Ascending aorta (tissue), 2 donors: ENCODE measurements around the gene SDK1. TPM values are rescaled to one million over a fixed set of nuclear protein-coding genes. Genes with fewer than 3 reads are reported as not detected.

ENCODE experiments used
- DNase-seq, 2 donors: peaks; one replicate each; pipeline ENCODE4 v3.0.0-alpha.2; 2019; ENCODE audit warnings: low spot score in 2 of 2
- H3K27ac ChIP-seq, 2 donors: fragments of 200-600 bp; sonication (generic); one replicate each; pipeline ENCODE4 v1.5.1; 2016 to 2017; ENCODE audit warnings: mild to moderate bottlenecking in 1 of 2
- H3K27me3 ChIP-seq: fragments of 200-600 bp; sonication (generic); one replicate; pipeline ENCODE4 v1.5.1; 2017
- H3K36me3 ChIP-seq, 2 donors: fragments of 200-600 bp; sonication (generic); one replicate each; pipeline ENCODE4 v1.5.1; 2016
- H3K4me1 ChIP-seq, 2 donors: fragments of 200-600 bp; sonication (generic); one replicate each; pipeline ENCODE4 v1.5.1; 2016 to 2017; ENCODE audit warnings: mild to moderate bottlenecking in 1 of 2
- H3K4me3 ChIP-seq, 2 donors: fragments of 200-600 bp; sonication (generic); one replicate each; pipeline ENCODE4 v1.5.1; 2016 to 2017; ENCODE audit warnings: mild to moderate bottlenecking in 1 of 2
- H3K9me3 ChIP-seq, 2 donors: fragments of 200-600 bp; sonication (generic); one replicate each; pipeline ENCODE4 v1.5.1; 2016
- CTCF ChIP-seq, 3 experiments: fragments of 200-600 bp in 2 of 3; fragments of 450-650 bp in 1 of 3; sonication (generic) in 2 of 3; IDR thresholded peaks; one replicate each; pipeline ENCODE4 v1.5.1; 2016 to 2019; ENCODE audit warnings: antibody characterized with exemption in 3 of 3, mild to moderate bottlenecking in 1 of 3, moderate library complexity in 1 of 3
- intact Hi-C: fragments of 100-400 bp; cut with DNase I; formaldehyde crosslinking; loops from one replicate; pipeline ENCODE4 v1.15.1; 2023
- total RNA-seq: library from RNA; depleted of rRNA; stranded (reverse); fragments of >200 nt; gene quantifications from one replicate; pipeline ENCODE4 v1.1.0, GENCODE V29; 2016

The SDK1 gene
- total RNA-seq, 1 donor from 2014 or later: 13.3 TPM

GRCh38 chr7:4123823-4124222 lies 822.8 kb downstream of the SDK1 start:
- TF ChIP-seq CTCF (IDR thresholded peaks at IDR 0.05): no peak
- Histone ChIP-seq H3K4me3 (no peak overlapping the region), H3K9me3 (peaks cover 0 to 17% of the 10 kb centered on the region in 2 donors), H3K27ac (no peak overlapping the region), H3K27me3 (no peaks in the 10 kb centered on the region), H3K4me1 (no peaks in the 10 kb centered on the region), H3K36me3 (peaks cover 0 to 4% of the 10 kb centered on the region in 2 donors)
- intact Hi-C loops: no loop called here
- no peak for DNase-seq

GRCh38 chr7:4124556-4125477 lies 823.8 kb downstream of the SDK1 start:
- Histone ChIP-seq H3K4me1 (no peaks in the 10 kb centered on the region), H3K9me3 (peaks cover 0 to 10% of the 10 kb centered on the region in 2 donors), H3K27ac (no peak overlapping the region), H3K27me3 (no peaks in the 10 kb centered on the region), H3K36me3 (peaks cover 4% of the 10 kb centered on the region in 2 donors), H3K4me3 (no peak overlapping the region)
- intact Hi-C loops: no loop called here
- TF ChIP-seq CTCF (IDR thresholded peaks at IDR 0.05): no peak
- DNase-seq: no peak

- H3K36me3 ChIP-seq: peaks cover 17 to 25% of the 10 kb centered on the region in 2 donors
- H3K4me1 ChIP-seq: no peaks in the 10 kb centered on the region
- no peak overlapping the region for H3K27ac ChIP-seq
- no peak overlapping the region for H3K4me3 ChIP-seq
- no peak for DNase-seq
- no peaks in the 10 kb centered on the region for H3K9me3 ChIP-seq
- no peak for TF ChIP-seq CTCF (IDR thresholded peaks at IDR 0.05)
- intact Hi-C loops: no loop called here
- no peaks in the 10 kb centered on the region for H3K27me3 ChIP-seq
These were observed 827.0 kb downstream of the SDK1 start for GRCh38 chr7:4127909-4128560.

GRCh38 chr7:4129481-4130122 lies 828.5 kb downstream of the SDK1 start:
- intact Hi-C loops: no loop called here
- Histone ChIP-seq H3K36me3 (peaks cover 17 to 25% of the 10 kb centered on the region in 2 donors), H3K9me3 (no peaks in the 10 kb centered on the region), H3K4me3 (no peak overlapping the region), H3K27me3 (no peaks in the 10 kb centered on the region), H3K27ac (no peak overlapping the region), H3K4me1 (no peaks in the 10 kb centered on the region)
- TF ChIP-seq CTCF (IDR thresholded peaks at IDR 0.05): no peak
- no peak for DNase-seq

GRCh38 chr7:4131063-4131462 lies 830.0 kb downstream of the SDK1 start:
- Histone ChIP-seq H3K36me3 (peaks cover 20 to 25% of the 10 kb centered on the region in 2 donors), H3K9me3 (no peaks in the 10 kb centered on the region), H3K27ac (no peak overlapping the region), H3K4me1 (no peaks in the 10 kb centered on the region), H3K4me3 (no peak overlapping the region), H3K27me3 (no peaks in the 10 kb centered on the region)
- no peak for TF ChIP-seq CTCF (IDR thresholded peaks at IDR 0.05)
- intact Hi-C loops: no loop called here
- DNase-seq: no peak
